HG02610 (cell line): ENCODE data around the gene PAF1.
"Not testable (repeated sequence)": the region's sequence is repeated elsewhere in the genome, so short reads cannot be mapped to it uniquely, and the experiment has no call there.

Experiments used
- ATAC-seq: cut with Tn5 transposase; IDR thresholded peaks from one replicate; pipeline ENCODE4 v1.9.1; 2021; ENCODE audit warnings: mild to moderate bottlenecking, moderate library complexity; ENCODE audit not compliant: unreplicated experiment

The PAF1 gene

DNA sequence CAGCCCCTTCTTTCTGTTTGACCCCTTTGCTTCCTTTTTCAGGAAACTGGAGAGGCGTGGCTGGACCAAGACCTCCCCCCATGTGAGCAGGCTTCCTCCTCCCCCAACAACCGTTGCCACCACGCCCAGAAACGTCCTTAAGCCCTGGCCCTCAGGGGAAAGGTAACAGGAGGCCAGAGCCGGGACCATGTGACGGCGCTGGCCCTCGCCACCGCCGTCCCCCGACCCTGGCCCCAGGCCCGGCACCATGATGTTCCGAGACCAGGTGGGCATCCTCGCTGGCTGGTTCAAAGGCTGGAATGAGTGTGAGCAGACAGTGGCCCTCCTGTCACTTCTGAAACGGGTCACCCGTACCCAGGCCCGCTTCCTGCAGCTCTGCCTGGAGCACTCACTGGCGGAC is 34.3 kb downstream of the PAF1 start:
- no peak for ATAC-seq

- ATAC-seq: no peak
These were observed 34.8 kb downstream of the PAF1 start for GRCh38 chr19:39356073-39356472.

GRCh38 chr19:39355253-39355652 is 35.7 kb downstream of the PAF1 start:
- no peak for ATAC-seq

DNA sequence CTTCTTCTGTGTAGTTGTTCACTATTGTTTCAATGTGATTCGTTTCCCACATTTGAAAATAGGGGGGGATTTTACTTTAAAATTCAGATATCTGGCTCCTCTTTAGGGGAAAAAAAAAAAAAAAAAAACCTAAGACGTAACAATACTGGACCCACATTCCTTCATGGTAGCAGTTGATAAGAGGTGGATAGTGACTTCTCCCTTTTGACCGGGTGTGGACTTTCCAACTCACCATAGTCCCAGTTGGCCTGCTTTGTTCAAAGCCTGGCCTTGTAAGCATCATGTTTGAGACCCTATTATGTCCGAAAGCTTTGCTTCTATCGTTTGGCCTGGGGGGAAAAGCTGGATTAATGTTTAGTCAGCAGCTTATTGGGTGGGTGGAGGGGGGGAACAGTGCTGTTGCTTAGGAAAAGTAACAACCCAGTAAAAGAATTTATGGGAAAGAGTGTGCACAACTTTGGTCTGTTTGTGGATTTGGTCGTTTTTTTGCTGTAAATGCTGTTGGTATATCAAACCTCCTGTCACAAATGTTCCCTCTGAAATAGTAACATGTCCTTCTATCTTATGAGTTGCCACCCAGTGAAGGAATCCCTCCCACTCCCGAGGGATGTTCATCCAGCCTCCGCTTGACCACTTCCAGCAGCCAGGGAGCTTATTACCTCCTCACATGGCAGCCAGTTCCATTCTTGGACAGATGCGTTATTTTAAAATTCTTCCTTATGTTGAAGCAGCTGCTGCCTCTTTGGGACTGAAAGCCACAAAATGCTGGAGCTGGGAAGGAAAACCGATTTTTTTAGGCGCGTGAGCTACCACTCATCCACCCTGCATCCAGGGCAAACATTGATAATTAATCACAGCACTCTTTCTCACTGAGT is 38.3 kb downstream of the PAF1 start:
- no peak for ATAC-seq

DNA sequence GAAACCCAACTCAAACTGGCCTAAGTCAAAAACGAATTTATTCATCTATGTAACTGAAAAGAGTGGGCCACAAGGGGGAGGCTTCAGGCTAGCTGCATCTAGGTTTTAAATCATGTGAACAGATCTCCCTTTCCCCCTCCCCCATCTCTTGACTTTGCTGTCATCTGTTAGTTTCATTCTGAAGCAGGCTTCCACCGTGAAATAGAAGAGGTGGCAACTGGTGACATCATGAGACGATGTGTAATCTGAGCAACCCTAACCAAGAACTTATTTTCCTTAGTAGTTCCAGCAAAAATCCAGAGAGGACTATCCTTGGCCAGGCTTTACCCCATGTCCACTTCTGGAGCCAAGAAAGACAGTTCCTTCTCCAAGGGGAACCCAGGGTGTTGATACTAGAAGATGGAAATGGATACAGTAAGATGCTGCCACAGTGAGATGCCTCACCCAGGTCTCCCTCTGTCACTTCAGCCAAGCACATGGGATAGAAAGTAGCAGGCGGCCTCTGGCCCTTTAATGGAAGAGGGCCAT is 39.3 kb downstream of the PAF1 start:
- peak; percentile 75 for ATAC-seq

DNA sequence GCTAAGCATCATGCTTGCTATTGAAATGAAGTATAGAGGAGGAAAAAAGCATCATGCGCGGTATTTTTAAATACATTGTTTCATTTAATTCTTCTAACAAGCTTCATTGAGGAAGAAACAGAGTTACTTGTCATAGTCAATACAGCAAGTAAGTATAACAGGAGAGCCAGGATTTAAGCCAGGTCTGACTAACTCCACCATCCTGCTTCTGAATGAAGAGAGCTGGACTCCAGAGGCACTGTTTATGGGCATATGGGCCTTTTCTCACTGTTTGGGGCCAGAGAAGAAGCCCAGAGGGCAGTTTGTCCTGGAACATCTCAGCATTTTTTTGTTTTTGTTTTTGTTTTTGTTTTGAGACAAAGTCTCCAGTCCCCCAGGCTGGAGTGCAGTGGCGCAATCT is 40.8 kb downstream of the PAF1 start:
- ATAC-seq: no peak

DNA sequence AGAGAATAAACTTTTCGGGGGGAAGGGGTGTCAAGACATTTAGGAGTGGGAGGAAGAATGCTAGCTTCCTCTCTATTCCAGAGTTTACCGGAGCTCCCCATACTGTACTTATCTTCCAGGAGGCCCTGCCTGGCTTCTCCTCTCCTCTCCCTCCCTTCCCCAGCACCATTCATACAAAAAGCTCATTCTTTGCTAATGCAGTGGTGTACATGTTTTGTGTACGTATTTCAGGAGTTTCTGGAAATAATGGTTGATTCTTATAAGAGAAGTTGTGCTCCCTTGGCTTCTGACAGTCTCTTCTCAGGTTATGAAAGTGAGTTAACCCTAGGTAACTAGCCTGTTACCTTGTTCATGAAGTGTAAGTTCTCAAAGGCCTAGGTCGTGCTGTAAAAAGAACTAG is 41.6 kb downstream of the PAF1 start:
- ATAC-seq: no peak

DNA sequence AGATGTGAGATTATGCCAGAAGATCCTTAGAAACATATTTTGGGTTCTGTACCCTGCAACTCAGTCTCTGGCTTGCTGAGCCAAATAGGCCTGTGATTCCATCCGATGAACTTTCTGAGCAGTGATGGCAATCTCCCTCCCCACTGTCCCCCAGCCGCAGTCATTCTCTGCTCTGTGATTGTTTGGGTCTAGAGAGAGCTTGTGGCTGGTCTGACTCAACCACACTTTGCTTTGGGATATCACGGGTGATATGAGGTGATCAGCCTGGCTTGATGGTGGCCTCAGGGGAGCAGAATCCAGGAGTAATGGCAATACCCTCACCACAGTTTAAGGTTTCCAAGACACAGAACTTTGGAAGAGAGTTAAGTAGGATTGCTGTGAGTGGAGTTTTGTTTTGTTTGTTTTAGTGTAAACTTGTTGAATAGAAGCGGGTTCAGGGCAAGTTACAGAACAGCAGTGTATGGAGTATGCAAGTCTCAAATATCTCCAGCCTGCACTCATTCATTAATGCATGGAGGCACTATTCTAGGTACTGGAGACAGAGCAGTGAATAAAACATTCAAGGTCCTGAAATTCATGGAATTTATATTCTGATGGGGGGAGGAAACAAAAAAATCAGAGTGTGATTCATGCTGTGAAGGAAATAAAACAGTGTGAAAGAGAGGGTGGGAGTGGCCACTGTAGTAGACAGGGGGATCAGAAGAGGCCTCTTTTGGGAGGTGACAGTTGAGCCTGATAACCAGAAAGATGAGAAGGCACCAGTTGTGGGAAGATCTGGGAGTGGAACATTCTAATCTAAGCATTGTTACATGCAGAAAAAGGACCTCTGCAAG is 43.4 kb downstream of the PAF1 start:
- no peak for ATAC-seq

DNA sequence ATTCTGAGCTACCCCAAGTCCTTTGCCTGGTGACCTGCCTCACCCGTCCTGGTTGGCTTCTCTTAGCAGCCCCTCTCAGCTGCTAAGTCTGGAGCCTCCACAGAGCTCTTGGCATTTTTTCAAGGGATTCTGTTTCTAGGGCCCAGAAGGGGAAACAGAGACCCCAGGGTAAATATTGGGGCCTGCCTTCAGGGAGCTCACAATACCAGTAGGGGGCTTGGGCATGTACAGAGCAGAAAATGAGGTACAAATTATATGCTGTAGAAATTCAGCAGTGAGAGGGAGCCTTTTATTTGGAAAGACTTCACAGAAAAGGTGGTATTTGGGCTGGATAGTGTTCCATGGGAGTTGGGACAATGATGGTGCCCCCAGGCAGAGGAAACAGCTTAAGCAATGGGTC is 45.0 kb downstream of the PAF1 start:
- ATAC-seq: no peak

- no peak for ATAC-seq
These were observed 48.1 kb downstream of the PAF1 start for GRCh38 chr19:39342647-39343305.

DNA sequence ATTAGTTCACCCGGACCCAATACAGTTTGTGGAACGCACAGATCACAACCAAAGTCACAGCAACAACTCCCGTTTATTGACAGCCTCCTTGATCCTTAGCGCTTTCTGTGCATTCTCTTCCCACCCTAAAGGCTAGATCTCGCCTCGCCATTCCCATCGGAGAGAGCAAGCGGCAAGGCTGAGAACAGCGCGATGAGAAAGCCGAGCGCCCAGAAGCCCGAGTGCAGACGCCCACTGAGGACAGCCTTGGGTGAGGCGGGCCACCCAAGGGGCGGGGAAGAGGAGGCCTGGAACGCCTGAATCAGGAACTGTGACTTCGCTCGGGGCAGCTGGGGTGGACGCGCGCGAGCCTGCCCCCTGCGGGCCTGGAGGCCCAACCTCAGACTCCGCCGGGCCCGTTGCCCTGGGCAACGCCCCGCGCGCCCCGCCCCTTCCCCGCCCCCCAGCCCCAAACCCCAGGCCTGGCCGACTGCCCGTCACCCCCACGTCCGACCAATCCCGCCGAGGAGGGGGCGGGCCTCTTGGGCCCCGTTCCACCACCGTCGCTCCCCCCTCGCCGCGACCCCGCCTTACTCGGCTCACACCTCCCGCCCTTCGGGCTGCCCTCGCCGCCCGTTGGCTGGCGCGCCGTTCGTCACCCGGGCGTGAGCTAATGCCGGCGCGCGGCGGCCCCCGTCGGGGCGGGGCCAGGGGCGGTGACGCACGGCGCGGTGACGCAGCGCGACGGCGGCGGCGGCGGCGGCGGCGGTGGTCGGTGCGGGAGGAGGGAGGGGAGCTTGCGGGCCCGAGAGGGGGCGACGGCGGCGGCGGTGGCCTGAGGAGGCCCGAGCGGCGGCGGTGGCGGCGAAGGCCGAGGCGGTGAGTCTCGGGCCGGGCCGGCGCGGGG is 48.9 kb downstream of the PAF1 start, which contains the start of gene SAMD4B:
TSS of gene SAMD4B (plus strand) at position 703 of the 886 bp plus-strand sequence. CDS start 14,473 bp downstream, outside the sequence.
- peak; percentile 87 for ATAC-seq

DNA sequence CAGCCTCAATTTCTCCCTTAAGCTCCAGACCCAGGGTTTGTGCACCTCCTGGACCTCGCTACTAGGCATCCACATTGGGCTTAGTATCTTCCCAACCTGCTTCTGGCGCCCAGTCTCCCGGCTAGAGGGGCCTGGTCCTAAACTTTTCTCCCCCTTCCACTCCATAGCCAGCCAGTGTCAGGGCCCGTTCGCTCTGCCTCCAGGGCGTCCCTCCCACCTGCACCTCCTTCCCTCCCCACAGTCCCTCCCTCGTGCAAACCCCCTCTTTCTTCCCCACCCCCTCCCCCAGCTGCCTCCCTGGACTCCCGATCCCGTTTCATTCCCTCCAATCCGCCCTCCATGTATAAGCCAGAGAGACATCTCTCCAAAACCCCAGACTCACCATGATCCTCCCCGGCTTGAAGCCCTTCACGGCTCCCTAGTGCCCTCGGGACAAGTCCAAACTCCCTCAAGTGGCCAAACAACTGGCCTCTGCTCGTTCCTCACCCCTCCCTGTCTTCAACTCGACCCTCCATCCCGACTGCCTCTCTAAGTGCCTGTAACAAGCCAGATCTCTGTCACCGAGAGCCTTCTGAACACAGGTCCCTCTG is 49.7 kb downstream of the PAF1 start:
- ATAC-seq: no peak

DNA sequence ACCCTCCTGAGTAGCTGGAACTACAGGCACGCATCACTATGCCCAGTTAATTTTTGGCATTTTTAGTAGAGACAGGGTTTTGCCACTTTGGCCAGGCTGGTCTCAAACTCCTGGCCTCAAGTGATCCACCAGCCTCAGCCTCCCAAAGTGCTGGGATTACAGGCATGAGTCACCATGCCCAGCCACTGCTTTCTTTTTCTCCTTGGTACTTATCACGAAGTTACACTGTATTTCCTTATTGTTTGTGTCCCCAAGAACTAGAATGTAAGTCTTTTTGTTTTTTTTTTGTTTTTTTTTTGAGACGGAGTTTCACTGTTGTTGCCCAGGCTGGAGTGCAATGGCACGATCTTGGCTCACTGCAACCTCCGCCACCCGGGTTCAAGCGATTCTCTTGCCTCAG is 50.8 kb downstream of the PAF1 start:
- ATAC-seq: not testable (repeated sequence)

DNA sequence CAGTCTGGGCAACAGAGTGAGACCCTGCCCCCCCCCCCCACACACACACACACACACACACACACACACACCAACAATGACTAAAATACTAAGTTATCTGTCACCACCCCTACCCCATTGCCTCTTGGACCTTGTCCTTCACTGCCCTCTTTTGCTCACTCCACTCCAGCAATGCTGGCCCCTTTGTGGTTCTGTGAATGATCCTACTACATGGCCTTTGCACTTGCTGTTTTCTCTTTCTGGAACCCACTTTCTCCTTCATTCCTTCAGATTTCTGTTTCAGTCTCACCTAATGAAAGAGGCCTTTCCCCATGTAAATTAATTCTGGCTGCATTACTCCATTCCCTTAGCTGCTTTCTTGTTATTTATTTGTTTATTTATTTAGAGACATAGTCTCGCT is 51.2 kb downstream of the PAF1 start:
- no peak for ATAC-seq

DNA sequence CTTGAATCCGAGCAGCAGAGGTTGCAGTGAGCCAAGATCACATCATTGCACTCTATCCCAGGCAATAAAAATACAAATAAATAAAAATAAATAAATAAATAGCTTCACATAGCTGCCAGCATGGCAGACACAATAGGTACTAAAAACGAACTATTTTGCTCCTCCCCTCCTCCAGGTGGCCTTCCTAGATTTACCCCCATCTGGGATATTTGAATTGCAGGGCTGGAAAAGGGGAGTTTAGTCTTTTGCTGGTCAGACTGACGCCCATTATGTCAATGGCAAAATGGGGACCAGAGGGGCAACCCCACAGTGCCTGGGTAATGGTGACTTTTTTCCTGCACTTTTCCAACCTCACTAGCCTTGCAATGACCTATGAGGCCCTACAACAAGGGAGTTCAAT is 54.4 kb downstream of the PAF1 start:
- no peak for ATAC-seq
